ENCODE measurements around the gene KIFAP3.

GRCh38 chr1:169968174-169968573 lies 106.3 kb downstream of the KIFAP3 start:
- no peak for TF ChIP-seq POLR2A (IDR thresholded peaks at IDR 0.05)
- no peak for TF ChIP-seq CTCF (IDR thresholded peaks at IDR 0.05)
- TF ChIP-seq POLR2AphosphoS5 (IDR thresholded peaks at IDR 0.05; ENCODE audit: insufficient read depth in 1 of 2, low read depth in 1 of 2): no peak

Data from vagina (tissue), 2 donors.